HEK293 (cell line): ENCODE measurements around the gene SMC5.

Source experiments
- CTCF ChIA-PET: fragments of 350-600 bp; formaldehyde crosslinking; extraction: SDS; loops from one replicate; lab custom pipeline; 2021; ENCODE audit warnings: antibody characterized with exemption; lab: Yijun Ruan, JAX
- POLR2A ChIA-PET: fragments of 300-600 bp; formaldehyde crosslinking; extraction: SDS; loops from one replicate; lab custom pipeline; 2020; ENCODE audit warnings: antibody characterized with exemption, inconsistent platforms; lab: Yijun Ruan, JAX
- H3K27ac ChIP-seq: fragments of 200-500 bp; sonication (Bioruptor generic); 2 replicates; pipeline ENCODE4 v1.5.1; 2014; ENCODE audit warnings: low read depth, low read length, control low read depth, inconsistent platforms; ENCODE audit errors: extremely low read depth
- H3K36me3 ChIP-seq, 2 experiments: fragments of 200-500 bp in 1 of 2; sonication (Bioruptor generic) in 1 of 2; 1 replicate in 1 of 2; 2 replicates in 1 of 2; pipeline ENCODE4 v1.5.1; 2014 to 2017; ENCODE audit warnings: inconsistent platforms in 2 of 2, low read length in 2 of 2; ENCODE audit not compliant: control insufficient read depth in 2 of 2, insufficient read depth in 1 of 2
- H3K4me1 ChIP-seq: fragments of 200-500 bp; sonication (Bioruptor generic); 2 replicates; pipeline ENCODE4 v1.5.1; 2014; ENCODE audit warnings: mild to moderate bottlenecking, low read length, inconsistent platforms; ENCODE audit not compliant: control insufficient read depth, insufficient read depth
- H3K4me3 ChIP-seq: 2 replicates; pipeline ENCODE4 v1.5.1; 2011; ENCODE audit warnings: low read depth, mild to moderate bottlenecking, control low read depth, low read length, moderate library complexity
- H3K9me3 ChIP-seq: fragments of 200-500 bp; sonication (Bioruptor generic); 2 replicates; pipeline ENCODE4 v1.5.1; 2014; ENCODE audit warnings: low read depth, low read length, inconsistent platforms; ENCODE audit not compliant: control insufficient read depth, insufficient read depth
- FEZF1 ChIP-seq: fragments of 450-650 bp; formaldehyde crosslinking; IDR thresholded peaks from 2 replicates; pipeline ENCODE4 v1.5.1; 2016; ENCODE audit warnings: missing biosample characterization, missing genetic modification characterization
- KLF9 ChIP-seq: fragments of 450-650 bp; formaldehyde crosslinking; IDR thresholded peaks from 2 replicates; pipeline ENCODE4 v1.5.1; 2016; ENCODE audit warnings: missing biosample characterization, missing genetic modification characterization, low read depth
- ZBTB8A ChIP-seq: fragments of 450-650 bp; formaldehyde crosslinking; IDR thresholded peaks from 2 replicates; pipeline ENCODE4 v1.5.1; 2016; ENCODE audit warnings: missing biosample characterization, missing genetic modification characterization
- ZNF2 ChIP-seq: fragments of 450-650 bp; formaldehyde crosslinking; IDR thresholded peaks from 2 replicates; pipeline ENCODE4 v1.5.1; 2016; ENCODE audit warnings: missing biosample characterization, missing genetic modification characterization
- ZNF785 ChIP-seq: fragments of 450-650 bp; formaldehyde crosslinking; IDR thresholded peaks from 2 replicates; pipeline ENCODE4 v1.5.1; 2016; ENCODE audit warnings: missing biosample characterization, missing genetic modification characterization
- ZNF830 ChIP-seq: fragments of 450-650 bp; IDR thresholded peaks from 2 replicates; pipeline ENCODE4 v1.5.0; 2018; ENCODE audit warnings: missing biosample characterization, missing genetic modification characterization, low read depth, mild to moderate bottlenecking, moderate library complexity
- ZSCAN16 ChIP-seq: fragments of 450-650 bp; formaldehyde crosslinking; IDR thresholded peaks from 2 replicates; pipeline ENCODE4 v1.5.1; 2016; ENCODE audit warnings: missing biosample characterization, missing genetic modification characterization
- TF ChIP-seq, protein P1 (sequence below): fragments of 450-650 bp; formaldehyde crosslinking; IDR thresholded peaks from 2 replicates; pipeline ENCODE4 v1.5.1; 2017; ENCODE audit warnings: missing biosample characterization, missing genetic modification characterization
- TF ChIP-seq, protein P2 (sequence below): fragments of 450-650 bp; formaldehyde crosslinking; IDR thresholded peaks from 2 replicates; pipeline ENCODE4 v1.5.1; 2017; ENCODE audit warnings: missing biosample characterization, missing genetic modification characterization
- TF ChIP-seq, protein P3 (sequence below): fragments of 450-650 bp; formaldehyde crosslinking; IDR thresholded peaks from 2 replicates; pipeline ENCODE4 v1.5.1; 2016; ENCODE audit warnings: missing biosample characterization, missing genetic modification characterization
- TF ChIP-seq, protein P4 (sequence below): fragments of 450-650 bp; formaldehyde crosslinking; IDR thresholded peaks from 2 replicates; pipeline ENCODE4 v1.5.1; 2017; ENCODE audit warnings: missing biosample characterization, missing genetic modification characterization
- TF ChIP-seq, protein P5 (sequence below): fragments of 450-650 bp; formaldehyde crosslinking; IDR thresholded peaks from 2 replicates; pipeline ENCODE4 v1.5.1; 2016; ENCODE audit warnings: missing biosample characterization, missing genetic modification characterization

Gene SMC5

DNA sequence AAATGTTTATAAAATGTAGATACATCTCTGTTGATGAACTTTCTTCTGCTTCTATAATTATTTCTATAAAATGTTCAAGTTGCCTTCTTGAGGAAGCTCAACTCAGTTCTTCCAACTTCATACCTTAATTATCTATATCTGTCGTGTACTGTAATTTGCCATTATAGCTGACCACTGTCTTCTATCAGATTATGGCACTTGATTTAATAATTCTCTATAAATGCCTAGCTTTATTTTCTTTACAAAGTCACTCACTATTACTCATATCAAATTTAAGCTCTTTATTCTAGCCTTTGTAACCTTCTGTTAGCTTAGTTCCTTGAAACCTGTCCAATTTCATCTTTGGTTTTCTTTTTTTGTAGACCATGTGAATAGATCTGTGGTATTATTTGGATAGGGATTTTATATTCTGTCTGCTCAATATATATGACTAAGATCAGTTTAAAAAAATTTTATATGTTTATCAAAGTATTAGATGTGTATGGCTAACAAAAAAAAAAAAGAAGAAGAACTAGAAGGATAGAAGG lies 39.5 kb downstream of the SMC5 start (continued):
- TF ChIP-seq, protein P1, sequence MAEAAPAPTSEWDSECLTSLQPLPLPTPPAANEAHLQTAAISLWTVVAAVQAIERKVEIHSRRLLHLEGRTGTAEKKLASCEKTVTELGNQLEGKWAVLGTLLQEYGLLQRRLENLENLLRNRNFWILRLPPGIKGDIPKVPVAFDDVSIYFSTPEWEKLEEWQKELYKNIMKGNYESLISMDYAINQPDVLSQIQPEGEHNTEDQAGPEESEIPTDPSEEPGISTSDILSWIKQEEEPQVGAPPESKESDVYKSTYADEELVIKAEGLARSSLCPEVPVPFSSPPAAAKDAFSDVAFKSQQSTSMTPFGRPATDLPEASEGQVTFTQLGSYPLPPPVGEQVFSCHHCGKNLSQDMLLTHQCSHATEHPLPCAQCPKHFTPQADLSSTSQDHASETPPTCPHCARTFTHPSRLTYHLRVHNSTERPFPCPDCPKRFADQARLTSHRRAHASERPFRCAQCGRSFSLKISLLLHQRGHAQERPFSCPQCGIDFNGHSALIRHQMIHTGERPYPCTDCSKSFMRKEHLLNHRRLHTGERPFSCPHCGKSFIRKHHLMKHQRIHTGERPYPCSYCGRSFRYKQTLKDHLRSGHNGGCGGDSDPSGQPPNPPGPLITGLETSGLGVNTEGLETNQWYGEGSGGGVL: no peak
- TF ChIP-seq, protein P2, sequence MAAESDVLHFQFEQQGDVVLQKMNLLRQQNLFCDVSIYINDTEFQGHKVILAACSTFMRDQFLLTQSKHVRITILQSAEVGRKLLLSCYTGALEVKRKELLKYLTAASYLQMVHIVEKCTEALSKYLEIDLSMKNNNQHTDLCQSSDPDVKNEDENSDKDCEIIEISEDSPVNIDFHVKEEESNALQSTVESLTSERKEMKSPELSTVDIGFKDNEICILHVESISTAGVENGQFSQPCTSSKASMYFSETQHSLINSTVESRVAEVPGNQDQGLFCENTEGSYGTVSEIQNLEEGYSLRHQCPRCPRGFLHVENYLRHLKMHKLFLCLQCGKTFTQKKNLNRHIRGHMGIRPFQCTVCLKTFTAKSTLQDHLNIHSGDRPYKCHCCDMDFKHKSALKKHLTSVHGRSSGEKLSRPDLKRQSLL: no peak
- TF ChIP-seq FEZF1 (tag by site-specific recombination) (no peak), ZNF830 (tag by site-specific recombination) (no peak)
- TF ChIP-seq, all 188 proteins: peak for 0

DNA sequence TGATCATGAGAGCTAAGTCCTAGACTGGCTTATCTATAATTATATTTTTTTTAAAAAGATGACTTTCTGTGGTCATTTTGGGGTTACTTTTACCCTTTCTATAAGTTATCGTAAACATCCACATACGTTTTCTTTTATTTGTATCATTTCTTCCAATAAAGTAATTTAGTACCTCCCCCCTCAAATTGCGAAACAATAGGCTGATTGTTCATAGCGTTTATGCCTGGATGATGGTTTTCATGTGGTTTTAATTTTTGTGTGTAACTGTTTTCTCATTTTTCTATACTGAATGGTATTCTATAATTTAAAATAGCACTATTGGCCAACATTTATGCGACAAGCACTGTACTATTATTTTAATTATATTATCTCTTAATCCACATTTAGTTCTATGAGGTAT lies 44.5 kb downstream of the SMC5 start:
- no peak for TF ChIP-seq ZSCAN16 (tag by site-specific recombination)
- TF ChIP-seq ZNF2 (tag by site-specific recombination): no peak
- ChIA-PET POLR2A (interaction anchor here (0.6 kb wide), 1 partner anchor 9 kb away, joined by 4 read pairs; no protein-coding TSS in a partner anchor), CTCF (interaction anchor here (0.7 kb wide), 1 partner anchor 88 kb away, joined by 3 read pairs; no protein-coding TSS in a partner anchor)
- Histone ChIP-seq H3K9me3 (no peaks in the 10 kb centered on the region), H3K4me1 (no peaks in the 10 kb centered on the region), H3K27ac (no peak overlapping the region), H3K36me3 (peaks cover 34 to 68% of the 10 kb centered on the region in 2 experiments), H3K4me3 (no peak overlapping the region)

DNA sequence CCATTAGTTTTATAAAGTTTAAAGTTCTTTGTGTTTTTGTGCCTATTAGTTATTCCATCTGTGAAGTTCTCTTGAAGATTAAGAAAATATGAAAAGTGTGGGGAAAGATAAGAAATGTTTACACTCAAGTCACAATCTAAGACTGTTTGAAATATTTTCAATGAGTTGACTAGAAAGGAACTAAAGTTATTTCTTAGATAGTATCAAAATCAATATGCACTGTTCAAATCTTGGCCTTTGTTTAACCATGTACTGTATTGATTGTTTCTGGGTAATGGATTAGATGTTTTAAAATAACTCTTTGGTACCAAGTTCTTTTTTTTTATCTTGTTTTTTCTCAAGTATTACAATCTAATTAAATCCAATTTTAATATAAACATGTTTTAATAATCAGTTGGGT lies 46.0 kb downstream of the SMC5 start:
- CTCF ChIA-PET: interaction anchor here (0.6 kb wide), 1 partner anchor 115 kb away, joined by 3 read pairs; no protein-coding TSS in a partner anchor
- Histone ChIP-seq H3K4me1 (no peaks in the 10 kb centered on the region), H3K4me3 (no peak overlapping the region), H3K9me3 (no peaks in the 10 kb centered on the region), H3K27ac (no peak overlapping the region), H3K36me3 (peaks cover 24 to 66% of the 10 kb centered on the region in 2 experiments; a peak in 2 of 3 replicates)
- POLR2A ChIA-PET: interaction anchor here (1.2 kb wide), 1 partner anchor 13 kb away, joined by 3 read pairs; no protein-coding TSS in a partner anchor
- TF ChIP-seq ZNF785 (no peak), KLF9 (no peak), ZBTB8A (tag by site-specific recombination) (no peak)
- TF ChIP-seq, protein P3, sequence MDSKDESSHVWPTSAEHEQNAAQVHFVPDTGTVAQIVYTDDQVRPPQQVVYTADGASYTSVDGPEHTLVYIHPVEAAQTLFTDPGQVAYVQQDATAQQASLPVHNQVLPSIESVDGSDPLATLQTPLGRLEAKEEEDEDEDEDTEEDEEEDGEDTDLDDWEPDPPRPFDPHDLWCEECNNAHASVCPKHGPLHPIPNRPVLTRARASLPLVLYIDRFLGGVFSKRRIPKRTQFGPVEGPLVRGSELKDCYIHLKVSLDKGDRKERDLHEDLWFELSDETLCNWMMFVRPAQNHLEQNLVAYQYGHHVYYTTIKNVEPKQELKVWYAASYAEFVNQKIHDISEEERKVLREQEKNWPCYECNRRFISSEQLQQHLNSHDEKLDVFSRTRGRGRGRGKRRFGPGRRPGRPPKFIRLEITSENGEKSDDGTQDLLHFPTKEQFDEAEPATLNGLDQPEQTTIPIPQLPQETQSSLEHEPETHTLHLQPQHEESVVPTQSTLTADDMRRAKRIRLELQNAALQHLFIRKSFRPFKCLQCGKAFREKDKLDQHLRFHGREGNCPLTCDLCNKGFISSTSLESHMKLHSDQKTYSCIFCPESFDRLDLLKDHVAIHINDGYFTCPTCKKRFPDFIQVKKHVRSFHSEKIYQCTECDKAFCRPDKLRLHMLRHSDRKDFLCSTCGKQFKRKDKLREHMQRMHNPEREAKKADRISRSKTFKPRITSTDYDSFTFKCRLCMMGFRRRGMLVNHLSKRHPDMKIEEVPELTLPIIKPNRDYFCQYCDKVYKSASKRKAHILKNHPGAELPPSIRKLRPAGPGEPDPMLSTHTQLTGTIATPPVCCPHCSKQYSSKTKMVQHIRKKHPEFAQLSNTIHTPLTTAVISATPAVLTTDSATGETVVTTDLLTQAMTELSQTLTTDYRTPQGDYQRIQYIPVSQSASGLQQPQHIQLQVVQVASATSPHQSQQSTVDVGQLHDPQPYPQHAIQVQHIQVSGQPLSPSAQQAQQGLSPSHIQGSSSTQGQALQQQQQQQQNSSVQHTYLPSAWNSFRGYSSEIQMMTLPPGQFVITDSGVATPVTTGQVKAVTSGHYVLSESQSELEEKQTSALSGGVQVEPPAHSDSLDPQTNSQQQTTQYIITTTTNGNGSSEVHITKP (tag by site-specific recombination): no peak
- TF ChIP-seq, protein P4, sequence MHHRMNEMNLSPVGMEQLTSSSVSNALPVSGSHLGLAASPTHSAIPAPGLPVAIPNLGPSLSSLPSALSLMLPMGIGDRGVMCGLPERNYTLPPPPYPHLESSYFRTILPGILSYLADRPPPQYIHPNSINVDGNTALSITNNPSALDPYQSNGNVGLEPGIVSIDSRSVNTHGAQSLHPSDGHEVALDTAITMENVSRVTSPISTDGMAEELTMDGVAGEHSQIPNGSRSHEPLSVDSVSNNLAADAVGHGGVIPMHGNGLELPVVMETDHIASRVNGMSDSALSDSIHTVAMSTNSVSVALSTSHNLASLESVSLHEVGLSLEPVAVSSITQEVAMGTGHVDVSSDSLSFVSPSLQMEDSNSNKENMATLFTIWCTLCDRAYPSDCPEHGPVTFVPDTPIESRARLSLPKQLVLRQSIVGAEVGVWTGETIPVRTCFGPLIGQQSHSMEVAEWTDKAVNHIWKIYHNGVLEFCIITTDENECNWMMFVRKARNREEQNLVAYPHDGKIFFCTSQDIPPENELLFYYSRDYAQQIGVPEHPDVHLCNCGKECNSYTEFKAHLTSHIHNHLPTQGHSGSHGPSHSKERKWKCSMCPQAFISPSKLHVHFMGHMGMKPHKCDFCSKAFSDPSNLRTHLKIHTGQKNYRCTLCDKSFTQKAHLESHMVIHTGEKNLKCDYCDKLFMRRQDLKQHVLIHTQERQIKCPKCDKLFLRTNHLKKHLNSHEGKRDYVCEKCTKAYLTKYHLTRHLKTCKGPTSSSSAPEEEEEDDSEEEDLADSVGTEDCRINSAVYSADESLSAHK (tag by site-specific recombination): no peak
- TF ChIP-seq, protein P5, sequence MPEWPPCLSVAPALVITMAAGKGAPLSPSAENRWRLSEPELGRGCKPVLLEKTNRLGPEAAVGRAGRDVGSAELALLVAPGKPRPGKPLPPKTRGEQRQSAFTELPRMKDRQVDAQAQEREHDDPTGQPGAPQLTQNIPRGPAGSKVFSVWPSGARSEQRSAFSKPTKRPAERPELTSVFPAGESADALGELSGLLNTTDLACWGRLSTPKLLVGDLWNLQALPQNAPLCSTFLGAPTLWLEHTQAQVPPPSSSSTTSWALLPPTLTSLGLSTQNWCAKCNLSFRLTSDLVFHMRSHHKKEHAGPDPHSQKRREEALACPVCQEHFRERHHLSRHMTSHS (tag by site-specific recombination): no peak
- TF ChIP-seq, protein P1: no peak
- TF ChIP-seq, all 188 proteins: peak for 0
